HepG2 (cell line): Measurements from ENCODE around the gene CLDN5. TPM values are rescaled to one million over a fixed set of nuclear protein-coding genes. Genes with fewer than 3 reads are reported as not detected.

ENCODE experiments used
- ARNTL ChIP-seq: sonication (generic); formaldehyde crosslinking; IDR thresholded peaks from 2 replicates; pipeline ENCODE4 v1.4.0; 2020; ENCODE audit warnings: mild to moderate bottlenecking, missing genetic modification reagents
- EED ChIP-seq: sonication (generic); formaldehyde crosslinking; IDR thresholded peaks from 2 replicates; pipeline ENCODE4 v1.5.0; 2020; ENCODE audit warnings: mild to moderate bottlenecking, missing genetic modification reagents
- ELK4 ChIP-seq: sonication (generic); formaldehyde crosslinking; IDR thresholded peaks from 2 replicates; pipeline ENCODE4 v1.9.0; 2021; ENCODE audit warnings: missing genetic modification reagents, borderline replicate concordance
- HDAC1 ChIP-seq: sonication (generic); formaldehyde crosslinking; IDR thresholded peaks from 2 replicates; pipeline ENCODE4 v1.5.1; 2020; ENCODE audit warnings: mild to moderate bottlenecking, missing genetic modification reagents
- HOXA3 ChIP-seq: sonication (generic); formaldehyde crosslinking; IDR thresholded peaks from 2 replicates; pipeline ENCODE4 v1.5.0; 2020; ENCODE audit warnings: missing genetic modification reagents
- KLF9 ChIP-seq: IDR thresholded peaks from 2 replicates; pipeline ENCODE4 v1.6.1; 2016; ENCODE audit warnings: low read depth
- MYPOP ChIP-seq: sonication (generic); formaldehyde crosslinking; IDR thresholded peaks from 2 replicates; pipeline ENCODE4 v1.8.1; 2023; ENCODE audit warnings: mild to moderate bottlenecking, moderate library complexity, missing genetic modification reagents
- NRL ChIP-seq: sonication (generic); formaldehyde crosslinking; IDR thresholded peaks from 2 replicates; pipeline ENCODE4 v1.5.0; 2020; ENCODE audit warnings: missing genetic modification reagents, mild to moderate bottlenecking, moderate library complexity, borderline replicate concordance
- RARG ChIP-seq: sonication (generic); formaldehyde crosslinking; IDR thresholded peaks from 2 replicates; pipeline ENCODE4 v1.4.0; 2020; ENCODE audit warnings: low read depth, mild to moderate bottlenecking, missing genetic modification reagents
- TBX3 ChIP-seq: fragments of 450-650 bp; IDR thresholded peaks from 2 replicates; pipeline ENCODE4 v1.6.1; 2017; ENCODE audit warnings: antibody characterized with exemption, mild to moderate bottlenecking, inconsistent platforms, borderline replicate concordance
- TFAP4 ChIP-seq: sonication (generic); IDR thresholded peaks from 2 replicates; pipeline ENCODE4 v1.6.1; 2016; ENCODE audit warnings: low read depth, borderline replicate concordance
- THAP7 ChIP-seq: sonication (generic); formaldehyde crosslinking; IDR thresholded peaks from 2 replicates; pipeline ENCODE4 v1.8.1; 2023; ENCODE audit warnings: mild to moderate bottlenecking, missing genetic modification reagents
- ZFYVE20 ChIP-seq: sonication (generic); formaldehyde crosslinking; IDR thresholded peaks from 2 replicates; pipeline ENCODE4 v1.8.0; 2023; ENCODE audit warnings: low read depth, mild to moderate bottlenecking, moderate library complexity, missing genetic modification reagents, borderline replicate concordance
- ZKSCAN5 ChIP-seq: sonication (generic); formaldehyde crosslinking; IDR thresholded peaks from 2 replicates; pipeline ENCODE4 v1.5.1; 2020; ENCODE audit warnings: mild to moderate bottlenecking, missing genetic modification reagents
- ZNF136 ChIP-seq: sonication (generic); formaldehyde crosslinking; IDR thresholded peaks from 2 replicates; pipeline ENCODE4 v1.8.1; 2022; ENCODE audit warnings: low read depth, mild to moderate bottlenecking, moderate library complexity, missing genetic modification reagents
- ZNF335 ChIP-seq: sonication (generic); formaldehyde crosslinking; IDR thresholded peaks from 2 replicates; pipeline ENCODE4 v1.4.0; 2020; ENCODE audit warnings: missing genetic modification reagents
- ZNF607 ChIP-seq: sonication (generic); formaldehyde crosslinking; IDR thresholded peaks from 2 replicates; pipeline ENCODE4 v1.5.1; 2020; ENCODE audit warnings: missing genetic modification reagents, mild to moderate bottlenecking, borderline replicate concordance
- ZNF704 ChIP-seq: sonication (generic); formaldehyde crosslinking; IDR thresholded peaks from 2 replicates; pipeline ENCODE4 v1.8.1; 2023; ENCODE audit warnings: mild to moderate bottlenecking, inconsistent platforms, moderate library complexity, missing genetic modification reagents, borderline replicate concordance
- ZNF766 ChIP-seq: sonication (generic); formaldehyde crosslinking; IDR thresholded peaks from 2 replicates; pipeline ENCODE4 v1.5.0; 2020; ENCODE audit warnings: missing genetic modification reagents, borderline replicate concordance
- ZNF800 ChIP-seq: sonication (generic); formaldehyde crosslinking; IDR thresholded peaks from 2 replicates; pipeline ENCODE4 v1.4.0; 2020; ENCODE audit warnings: missing genetic modification reagents
- ZNF839 ChIP-seq: sonication (generic); formaldehyde crosslinking; IDR thresholded peaks from 2 replicates; pipeline ENCODE4 v1.4.0; 2020; ENCODE audit warnings: missing genetic modification reagents, mild to moderate bottlenecking, borderline replicate concordance
- polyA plus RNA-seq, 8 experiments: library from polyadenylated mRNA; depleted of rRNA in 3 of 8; stranded (reverse) in 7 of 8; unstranded in 1 of 8; fragments of >200 nt; fragmentation: Illumina TruSeq in 4 of 8; extraction: Trizol in 4 of 8; gene quantifications; 2 replicates each; pipeline versions ENCODE4 v1.2.1 to v1.2.3, GENCODE V29; 2011 to 2016; ENCODE audit warnings: low read depth in 4 of 8, missing spikeins in 1 of 8, mixed read lengths in 1 of 8; ENCODE audit not compliant: insufficient read depth in 1 of 8
- total RNA-seq, 5 experiments: library from RNA; depleted of rRNA; stranded (reverse); fragments of >200 nt; fragmentation: Illumina TruSeq; extraction: Trizol; gene quantifications; 2 replicates each; pipeline ENCODE4 v1.2.3, GENCODE V29; 2016; ENCODE audit warnings: low read depth in 1 of 5
- TF ChIP-seq, protein P1 (sequence below): sonication (generic); formaldehyde crosslinking; IDR thresholded peaks from 2 replicates; pipeline ENCODE4 v1.8.1; 2023; ENCODE audit warnings: mild to moderate bottlenecking, missing genetic modification reagents, borderline replicate concordance

Gene CLDN5
- total and polyA plus RNA-seq, 2 of the 13 experiments (the other 11 are each of a cell fraction or from before 2014, with no cell fraction given), result not detected

- TF ChIP-seq, protein P1, sequence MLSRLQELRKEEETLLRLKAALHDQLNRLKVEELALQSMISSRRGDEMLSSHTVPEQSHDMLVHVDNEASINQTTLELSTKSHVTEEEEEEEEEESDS, result no peak
- no peak for TF ChIP-seq THAP7
- TF ChIP-seq ZNF766 (CRISPR knock-in tag), result no peak
- TF ChIP-seq TBX3, result no peak
- no peak for TF ChIP-seq MYPOP
- no peak for TF ChIP-seq ZFYVE20 (CRISPR knock-in tag)
- TF ChIP-seq ZNF136, result no peak
- TF ChIP-seq ZKSCAN5 (CRISPR knock-in tag), result no peak
- no peak for TF ChIP-seq KLF9 (CRISPR knock-in tag)
- no peak; the same call in 1 of the 2 replicates for TF ChIP-seq ZNF335 (CRISPR knock-in tag)
- no peak for TF ChIP-seq EED
- no peak for TF ChIP-seq ZNF839
- no peak for TF ChIP-seq RARG (CRISPR knock-in tag)
- peak; percentile 46; the same call in 1 of the 2 replicates for TF ChIP-seq NRL
- no peak for TF ChIP-seq ZNF607 (CRISPR knock-in tag)
- TF ChIP-seq ZNF800, result no peak
- no peak for TF ChIP-seq ZNF704 (CRISPR knock-in tag)
- peak; percentile 96 for TF ChIP-seq HDAC1 (CRISPR knock-in tag)
- TF ChIP-seq ELK4, result no peak
- no peak for TF ChIP-seq TFAP4
- TF ChIP-seq ARNTL, result no peak
- TF ChIP-seq HOXA3, result peak; percentile 97
Observed at GRCh38 chr22:19479355-19480172, 44.6 kb downstream of the CLDN5 start, which contains the start of gene CDC45 (continued).
